SU-DHL-6 (cell line): ENCODE measurements around the gene MRRF.

Experiments
- H2AFZ ChIP-seq: fragments of 200-600 bp; sonication (generic); 2 replicates; pipeline ENCODE4 v1.6.1; 2014; ENCODE audit warnings: low read depth, mild to moderate bottlenecking, moderate library complexity, mixed read lengths, antibody characterized with exemption, low read length; ENCODE audit not compliant: severe bottlenecking
- H3F3A ChIP-seq: fragments of 200-600 bp; shearing (Covaris generic); 2 replicates; pipeline ENCODE4 v1.6.0; 2016; ENCODE audit warnings: antibody characterized with exemption, mild to moderate bottlenecking; ENCODE audit not compliant: insufficient read depth
- H3K27ac ChIP-seq: fragments of 200-600 bp; sonication (generic); 2 replicates; pipeline ENCODE4 v1.5.1; 2016; ENCODE audit warnings: low read depth, mild to moderate bottlenecking, low read length, moderate library complexity, mixed read lengths
- H3K27me3 ChIP-seq: fragments of 200-600 bp; sonication (generic), shearing (Covaris generic); 2 replicates; pipeline ENCODE4 v1.6.0; 2014; ENCODE audit warnings: mild to moderate bottlenecking, low read length
- H3K36me3 ChIP-seq: fragments of 200-600 bp; sonication (generic); 2 replicates; pipeline ENCODE4 v1.6.1; 2014; ENCODE audit warnings: mild to moderate bottlenecking, low read length, mixed read lengths
- H3K4me2 ChIP-seq: fragments of 300-600, 200-600 bp; shearing (Covaris generic), sonication (generic); 2 replicates; pipeline ENCODE4 v1.6.0; 2014; ENCODE audit warnings: low read length, low read depth, mild to moderate bottlenecking; ENCODE audit not compliant: poor library complexity, severe bottlenecking
- H3K4me3 ChIP-seq: fragments of 200-600 bp; sonication (generic); 2 replicates; pipeline ENCODE4 v1.5.1; 2014; ENCODE audit warnings: antibody characterized with exemption, low read length, mild to moderate bottlenecking, mixed read lengths; ENCODE audit not compliant: insufficient read depth, poor library complexity, severe bottlenecking
- H3K79me2 ChIP-seq: fragments of 200-600 bp; sonication (generic); 2 replicates; pipeline ENCODE4 v1.6.1; 2014; ENCODE audit warnings: mild to moderate bottlenecking, low read length, moderate library complexity; ENCODE audit not compliant: insufficient read depth
- H3K9ac ChIP-seq: fragments of 200-600 bp; sonication (generic); 2 replicates; pipeline ENCODE4 v1.7.0; 2014; ENCODE audit warnings: mild to moderate bottlenecking, low read length
- H3K9me2 ChIP-seq: fragments of 200-600 bp; sonication (generic); replicated peaks from 2 replicates; pipeline ENCODE4 v1.6.1; 2014; ENCODE audit warnings: low read length; ENCODE audit not compliant: insufficient read depth
- H3K9me3 ChIP-seq: fragments of 200-600 bp; sonication (generic); 2 replicates; pipeline ENCODE4 v1.6.1; 2014; ENCODE audit warnings: low read length, mixed read lengths; ENCODE audit not compliant: insufficient read depth
- H4K20me1 ChIP-seq: fragments of 200-600 bp; sonication (generic); 2 replicates; pipeline ENCODE4 v1.6.1; 2014; ENCODE audit warnings: low read depth, mild to moderate bottlenecking, antibody characterized with exemption, low read length, moderate library complexity, mixed read lengths
- CTCF ChIP-seq: fragments of 200-600 bp; sonication (generic); IDR thresholded peaks from one replicate; pipeline ENCODE4 v1.5.1; 2017; ENCODE audit warnings: antibody characterized with exemption, mild to moderate bottlenecking, low read length, moderate library complexity; ENCODE audit not compliant: insufficient read depth, poor library complexity, severe bottlenecking
- EZH2phosphoT487 ChIP-seq: fragments of 200-600 bp; sonication (generic), shearing (Covaris generic); conservative IDR thresholded peaks from 2 replicates; pipeline ENCODE4 v1.6.1; 2018; ENCODE audit warnings: mild to moderate bottlenecking, antibody characterized with exemption, low read length, moderate library complexity, mixed read lengths

The MRRF gene

GRCh38 chr9:122348288-122348777 lies 83.7 kb downstream of the MRRF start:
- H3K36me3 ChIP-seq = no peaks in the 10 kb centered on the region
- no peaks in the 10 kb centered on the region for H4K20me1 ChIP-seq
- no peak for TF ChIP-seq EZH2phosphoT487
- no peak for TF ChIP-seq CTCF
- no peaks in the 10 kb centered on the region for H3K79me2 ChIP-seq
- H3K9me2 ChIP-seq = no peaks in the 10 kb centered on the region
- H3F3A ChIP-seq = no peaks in the 10 kb centered on the region
- H3K9me3 ChIP-seq = no peaks in the 10 kb centered on the region
- no peak overlapping the region for H3K27ac ChIP-seq
- H3K9ac ChIP-seq = no peak overlapping the region
- H2AFZ ChIP-seq = no peak overlapping the region
- H3K4me2 ChIP-seq = no peak overlapping the region
- H3K27me3 ChIP-seq = no peaks in the 10 kb centered on the region
- H3K4me3 ChIP-seq = no peak overlapping the region

DNA sequence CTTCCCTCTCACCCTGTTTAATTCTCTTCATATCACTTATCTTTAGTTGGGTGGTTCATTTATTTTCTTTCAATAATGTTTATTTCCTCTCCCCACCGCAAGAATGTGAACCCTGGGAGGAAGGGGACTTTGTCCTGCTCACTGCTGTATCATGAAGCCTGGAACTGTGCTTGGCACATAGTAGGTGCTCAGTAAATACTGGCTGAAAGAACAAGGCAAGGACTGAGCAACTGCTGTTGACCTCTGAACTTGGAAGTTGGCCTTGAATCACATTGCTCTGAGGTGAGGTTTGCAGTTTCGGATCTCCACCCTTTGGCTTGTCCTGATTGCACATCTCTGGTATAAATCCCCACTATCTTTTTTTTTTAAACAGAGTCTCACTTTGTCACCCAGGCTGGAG lies 84.1 kb downstream of the MRRF start:
- H3K4me3 ChIP-seq = no peak overlapping the region
- H3K9me3 ChIP-seq = no peaks in the 10 kb centered on the region
- no peak overlapping the region for H3K9ac ChIP-seq
- no peaks in the 10 kb centered on the region for H3K9me2 ChIP-seq
- TF ChIP-seq EZH2phosphoT487 = no peak
- no peak for TF ChIP-seq CTCF
- H3K4me2 ChIP-seq = no peak overlapping the region
- H4K20me1 ChIP-seq = no peaks in the 10 kb centered on the region
- H3K27ac ChIP-seq = no peak overlapping the region
- H3K27me3 ChIP-seq = no peaks in the 10 kb centered on the region
- H3K36me3 ChIP-seq = no peaks in the 10 kb centered on the region
- no peak overlapping the region for H2AFZ ChIP-seq
- no peaks in the 10 kb centered on the region for H3F3A ChIP-seq
- no peaks in the 10 kb centered on the region for H3K79me2 ChIP-seq

GRCh38 chr9:122349201-122349600 lies 84.5 kb downstream of the MRRF start:
- TF ChIP-seq EZH2phosphoT487 (no peak), CTCF (no peak)
- no peak overlapping the region for H3K4me2 ChIP-seq
- no peaks in the 10 kb centered on the region for H3F3A ChIP-seq
- H3K27me3 ChIP-seq = no peaks in the 10 kb centered on the region
- no peak overlapping the region for H2AFZ ChIP-seq
- no peaks in the 10 kb centered on the region for H4K20me1 ChIP-seq
- no peaks in the 10 kb centered on the region for H3K9me3 ChIP-seq
- no peak overlapping the region for H3K9ac ChIP-seq
- H3K27ac ChIP-seq = no peak overlapping the region
- H3K36me3 ChIP-seq = no peaks in the 10 kb centered on the region
- H3K9me2 ChIP-seq = no peaks in the 10 kb centered on the region
- no peaks in the 10 kb centered on the region for H3K79me2 ChIP-seq
- no peak overlapping the region for H3K4me3 ChIP-seq
